Endothelial cell of umbilical vein (primary cell): ENCODE results near the gene GNB1L. TPM values are rescaled to one million over a fixed set of nuclear protein-coding genes. Genes with fewer than 3 reads are reported as not detected.

ENCODE experiments used
- BruUV-seq: library from RNA; stranded (reverse); fragments of 400-500 nt; replicated peaks from 2 replicates; lab custom pipeline; 2021; lab: Mats Ljungman, UMichigan
- CTCF ChIA-PET: fragments of 300-600, 350-600 bp; sonication (Branson Sonifier 250); formaldehyde crosslinking; loops from one replicate; lab custom pipeline; 2021; ENCODE audit warnings: antibody characterized with exemption, inconsistent platforms; lab: Charles Lee
- POLR2A ChIA-PET: fragments of 300-600, 350-600 bp; sonication (Branson Sonifier 250); formaldehyde crosslinking; loops from one replicate; lab custom pipeline; 2021; ENCODE audit warnings: antibody characterized with exemption, inconsistent platforms; lab: Charles Lee
- DNase-seq: peaks from one replicate; pipeline ENCODE4 v3.0.0-alpha.2; 2011; ENCODE audit warnings: low read depth, low spot score
- FAIRE-seq: peaks from 2 replicates; lab custom pipeline; 2011; peaks lifted over from hg19 to GRCh38; lab: Jason Lieb, UNC
- H2AFZ ChIP-seq: 2 replicates; pipeline ENCODE4 v1.6.0; 2012; ENCODE audit warnings: low read depth, low read length, control low read depth, inconsistent platforms
- H3K27ac ChIP-seq: 2 replicates; pipeline ENCODE4 v1.5.1; 2011; ENCODE audit warnings: low read depth, mild to moderate bottlenecking, control low read depth, low read length, moderate library complexity; ENCODE audit not compliant: insufficient read depth
- H3K27me3 ChIP-seq, 2 experiments: 2 replicates each; pipeline versions ENCODE4 v1.6.0 to v1.6.1; 2011; ENCODE audit warnings: low read length in 2 of 2, mixed read lengths in 1 of 2; ENCODE audit not compliant: control insufficient read depth in 2 of 2, insufficient read depth in 2 of 2
- H3K36me3 ChIP-seq, 2 experiments: 2 replicates in 1 of 2; 3 replicates in 1 of 2; pipeline ENCODE4 v1.5.1; 2011; ENCODE audit warnings: low read length in 2 of 2, mild to moderate bottlenecking in 1 of 2, moderate library complexity in 1 of 2; ENCODE audit not compliant: control insufficient read depth in 2 of 2, insufficient read depth in 2 of 2; ENCODE audit errors: extremely low read depth in 1 of 2
- H3K4me1 ChIP-seq: 3 replicates; pipeline ENCODE4 v1.5.1; 2011; ENCODE audit warnings: mild to moderate bottlenecking, low read length; ENCODE audit not compliant: control insufficient read depth, insufficient read depth; ENCODE audit errors: extremely low read depth
- H3K4me2 ChIP-seq: 2 replicates; pipeline ENCODE4 v1.6.1; 2011; ENCODE audit warnings: low read length, control low read depth, mixed read lengths; ENCODE audit not compliant: insufficient read depth
- H3K4me3 ChIP-seq, 3 experiments: fragments of 200-600 bp in 1 of 3; sonication (generic), shearing (Covaris generic) in 1 of 3; replicated peaks in 1 of 3; 2 replicates each; pipeline ENCODE4 v1.5.1; 2011 to 2016; ENCODE audit warnings: control low read depth in 3 of 3, low read length in 3 of 3, mild to moderate bottlenecking in 2 of 3, inconsistent platforms in 1 of 3, low read depth in 1 of 3, moderate library complexity in 1 of 3; ENCODE audit not compliant: insufficient read depth in 1 of 3
- H3K79me2 ChIP-seq: 2 replicates; pipeline ENCODE4 v1.6.0; 2012; ENCODE audit warnings: low read length, inconsistent platforms; ENCODE audit not compliant: control insufficient read depth, insufficient read depth
- H3K9ac ChIP-seq: replicated peaks from 2 replicates; pipeline ENCODE3; 2011; ENCODE audit warnings: low read length, control low read depth; ENCODE audit not compliant: insufficient read depth; ENCODE audit errors: extremely low read depth
- H3K9me1 ChIP-seq: replicated peaks from 3 replicates; pipeline ENCODE4 v1.6.0; 2011; ENCODE audit warnings: mild to moderate bottlenecking, low read length; ENCODE audit not compliant: control insufficient read depth, insufficient read depth; ENCODE audit errors: extremely low read depth
- H3K9me3 ChIP-seq: replicated peaks from 2 replicates; pipeline ENCODE4 v1.5.1; 2012; ENCODE audit warnings: low read length, inconsistent platforms; ENCODE audit not compliant: control insufficient read depth, insufficient read depth
- H4K20me1 ChIP-seq: replicated peaks from 2 replicates; pipeline ENCODE3; 2011; ENCODE audit warnings: mild to moderate bottlenecking, low read length; ENCODE audit not compliant: control insufficient read depth, insufficient read depth; ENCODE audit errors: extremely low read depth
- CTCF ChIP-seq, 2 donors: IDR thresholded peaks; 1 replicate in 1 of 2; 2 replicates in 1 of 2; pipeline ENCODE4 v1.5.1; 2011; ENCODE audit warnings: low read length in 2 of 2, mild to moderate bottlenecking in 2 of 2, moderate library complexity in 2 of 2, control low read depth in 1 of 2, inconsistent platforms in 1 of 2, low read depth in 1 of 2; ENCODE audit not compliant: insufficient read depth in 1 of 2; ENCODE audit errors: extremely low read depth in 1 of 2
- EZH2 ChIP-seq: IDR thresholded peaks from 2 replicates; pipeline ENCODE4 v1.6.1; 2012; ENCODE audit warnings: borderline replicate concordance, low read depth, mild to moderate bottlenecking, moderate library complexity, low read length, inconsistent platforms; ENCODE audit not compliant: severe bottlenecking
- FOS ChIP-seq: IDR thresholded peaks from 2 replicates; pipeline ENCODE4 v1.6.1; 2011; ENCODE audit warnings: mild to moderate bottlenecking, low read length, moderate library complexity, borderline replicate concordance; ENCODE audit not compliant: insufficient read depth
- GATA2 ChIP-seq: IDR thresholded peaks from 2 replicates; pipeline ENCODE4 v1.7.0; 2011; ENCODE audit warnings: low read depth, mild to moderate bottlenecking, moderate library complexity, mixed read lengths, low read length; ENCODE audit not compliant: insufficient read length, insufficient read depth
- JUN ChIP-seq: IDR thresholded peaks from 2 replicates; pipeline ENCODE4 v1.6.1; 2011; ENCODE audit warnings: borderline replicate concordance, low read depth; ENCODE audit not compliant: insufficient read length, insufficient read depth
- MAX ChIP-seq: IDR thresholded peaks from 2 replicates; pipeline ENCODE4 v1.6.1; 2011; ENCODE audit not compliant: insufficient read depth, insufficient read length
- POLR2A ChIP-seq: IDR thresholded peaks from 2 replicates; pipeline ENCODE4 v1.6.1; 2012; ENCODE audit warnings: low read depth, mild to moderate bottlenecking, control low read depth, low read length
- POLR2AphosphoS5 ChIP-seq: IDR thresholded peaks from 2 replicates; pipeline ENCODE4 v1.6.1; 2012; ENCODE audit warnings: low read depth, mild to moderate bottlenecking, control low read depth, low read length, moderate library complexity; ENCODE audit not compliant: insufficient read depth
- dilution Hi-C: fragments of 300-500 bp; cut with MboI; formaldehyde crosslinking; loops from one replicate; pipeline ENCODE4 v1.15.0; 2019; ENCODE audit warnings: low sequenced_read_pairs; ENCODE audit not compliant: extremely low pct_ligation_motif_present
- intact Hi-C: fragments of 100-400 bp; cut with micrococcal nuclease; formaldehyde crosslinking; loops from one replicate; pipeline ENCODE4 v1.10.0; 2022
- polyA plus RNA-seq, 4 experiments: library from polyadenylated mRNA; depleted of rRNA in 3 of 4; stranded (reverse) in 3 of 4; unstranded in 1 of 4; fragments of >200 nt; gene quantifications; 2 replicates each; pipeline versions ENCODE4 v1.2.1 to v1.2.3, GENCODE V29; 2011 to 2012; ENCODE audit warnings: missing spikeins in 1 of 4
- total RNA-seq: library from RNA; stranded (reverse); gene quantifications from 2 replicates; pipeline ENCODE4 v1.2.3, GENCODE V29; 2021

GNB1L gene
- total and polyA plus RNA-seq, 2 donors (not counting 3 experiments of a cell fraction or from before 2014, with no cell fraction given), result 5.4 to 5.9 TPM

- Histone ChIP-seq H3K9me3 (no peaks in the 10 kb centered on the region), H4K20me1 (no peaks in the 10 kb centered on the region), H3K4me3 (no peak overlapping the region), H3K4me1 (no peaks in the 10 kb centered on the region), H3K79me2 (no peaks in the 10 kb centered on the region), H3K9ac (no peak overlapping the region), H3K27ac (no peak overlapping the region), H3K9me1 (no peaks in the 10 kb centered on the region), H3K36me3 (no peaks in the 10 kb centered on the region), H3K4me2 (no peak overlapping the region), H3K27me3 (peaks cover 0 to 3% of the 10 kb centered on the region in 2 experiments), H2AFZ (no peak overlapping the region)
- no TSS peak for BruUV-seq
- TF ChIP-seq EZH2, result no peak
- no peak for TF ChIP-seq FOS
- TF ChIP-seq POLR2AphosphoS5, result no peak
- TF ChIP-seq CTCF (IDR thresholded peaks at IDR 0.05; ENCODE audit: extremely low read depth in 1 of 2, insufficient read depth in 1 of 2, low read depth in 1 of 2, low read length in 2 of 2), result no peak
- no peak for TF ChIP-seq MAX
- no peak for TF ChIP-seq JUN
- TF ChIP-seq POLR2A, result no peak
- no peak for TF ChIP-seq GATA2
- DNase-seq (no peak), FAIRE-seq (no peak)
- CTCF ChIA-PET, result interaction anchor here (1.0 to 1.6 kb wide), 4 partner anchors 9 to 128 kb away, joined by 3 to 5 read pairs (median 4); no protein-coding TSS in a partner anchor
- dilution Hi-C loops, result no loop called here
- POLR2A ChIA-PET, result interaction anchor here (0.6 kb wide), 1 partner anchor 19 kb away, joined by 4 read pairs; no protein-coding TSS in a partner anchor
- intact Hi-C loops, result no loop called here
These were observed 72.1 kb downstream of the GNB1L start for GRCh38 chr22:19782533-19782932.
